Activated naive CD4-positive, alpha-beta T cell treated with anti-CD3 and anti-CD28 coated beads, Interleukin-2, amount 10 ng/mL, durations not matched to agents 7 days and 5 days (primary cell): ENCODE measurements around the gene CLEC2A.
A peak's percentile ranks its signal among the peaks of the same experiment; 100 is the strongest.
"Not testable (repeated sequence)": the region's sequence is repeated elsewhere in the genome, so short reads cannot be mapped to it uniquely, and the experiment has no call there.

Experiments
- CTCF ChIA-PET: fragments of 350-600 bp; sonication (Branson Sonifier 250); formaldehyde crosslinking; loops from one replicate; lab custom pipeline; 2021; ENCODE audit warnings: antibody characterized with exemption; lab: Charles Lee
- DNase-seq: peaks from one replicate; pipeline ENCODE4 v3.0.0-alpha.2; 2020
- H3K27ac Mint-ChIP-seq: one replicate; pipeline ENCODE4 v1.8.0; 2021; ENCODE audit warnings: mild to moderate bottlenecking, moderate library complexity, mixed read lengths
- H3K27me3 Mint-ChIP-seq: one replicate; pipeline ENCODE4 v1.8.0; 2021; ENCODE audit warnings: mild to moderate bottlenecking, mixed read lengths
- H3K36me3 Mint-ChIP-seq: one replicate; pipeline ENCODE4 v1.8.0; 2021; ENCODE audit warnings: mixed read lengths
- H3K4me1 Mint-ChIP-seq: one replicate; pipeline ENCODE4 v1.8.0; 2021; ENCODE audit warnings: mixed read lengths
- H3K4me3 Mint-ChIP-seq: one replicate; pipeline ENCODE4 v1.8.0; 2021; ENCODE audit warnings: mild to moderate bottlenecking, moderate library complexity, mixed read lengths
- H3K9me3 Mint-ChIP-seq: one replicate; pipeline ENCODE4 v1.8.0; 2021; ENCODE audit warnings: mixed read lengths

The CLEC2A gene

DNA sequence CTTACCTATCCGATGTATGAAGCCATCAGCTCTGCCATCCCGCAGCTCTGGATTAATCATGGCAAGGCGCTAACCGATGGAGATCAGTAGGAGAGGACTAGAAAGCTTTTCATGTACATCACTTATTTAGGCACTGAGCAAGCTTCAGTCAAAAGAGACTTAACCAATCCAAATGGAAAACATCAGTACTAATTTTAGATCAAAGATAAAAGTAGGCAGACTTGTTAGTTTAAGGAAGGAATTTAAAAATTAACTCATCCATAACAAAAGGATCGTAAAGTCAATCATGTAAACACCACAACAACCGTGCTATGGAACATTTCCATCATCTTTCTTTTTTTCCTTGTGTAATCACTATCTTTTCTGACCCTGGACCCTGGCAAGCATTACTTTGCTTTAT is at the start of gene CLEC2A:
Gene CLEC2A, minus strand, starts transcription at position 101 of the 400 bp plus-strand sequence. Its CDS starts 41 bp downstream, at position 60.
- Mint-ChIP-seq H3K27ac (no peak within 1 kb of the TSS), H3K9me3 (no peaks in the 10 kb centered on the region), H3K36me3 (no peaks in the 10 kb centered on the region), H3K4me3 (no peak within 1 kb of the TSS), H3K4me1 (peaks cover 2% of the 10 kb centered on the region), H3K27me3 (peaks cover 12% of the 10 kb centered on the region)
- DNase-seq: no peak
- CTCF ChIA-PET: interaction anchor here (1.3 kb wide), 1 partner anchor 13 kb away, joined by 3 read pairs; no protein-coding TSS in a partner anchor

GRCh38 chr12:9980126-9980525 is 48.0 kb upstream of the CLEC2A start:
- CTCF ChIA-PET: no interaction called here
- Mint-ChIP-seq H3K4me3 (no peak overlapping the region), H3K9me3 (peaks cover 11% of the 10 kb centered on the region), H3K4me1 (no peaks in the 10 kb centered on the region), H3K36me3 (peaks cover 2% of the 10 kb centered on the region), H3K27me3 (peaks cover 22% of the 10 kb centered on the region), H3K27ac (no peak overlapping the region)
- no peak for DNase-seq

DNA sequence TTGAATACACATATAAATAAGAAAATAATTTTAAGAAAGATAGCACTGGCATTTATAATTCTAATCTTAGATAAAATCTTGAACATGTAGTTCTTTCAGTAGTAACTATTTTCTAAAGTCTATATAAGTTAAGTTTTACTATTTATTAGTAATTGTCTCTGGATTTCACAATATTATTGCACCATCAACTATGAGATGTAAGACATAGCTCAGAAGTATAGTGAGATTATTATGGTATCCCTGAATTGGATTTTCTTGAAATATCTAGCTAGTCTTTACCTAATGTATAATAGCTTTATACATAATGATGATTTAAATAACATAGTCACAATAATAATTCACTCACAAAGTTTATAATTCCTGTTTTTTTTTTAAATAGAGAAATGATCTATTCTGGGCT is 45.7 kb upstream of the CLEC2A start:
- Mint-ChIP-seq H3K27ac (no peak overlapping the region), H3K36me3 (peaks cover 3% of the 10 kb centered on the region), H3K4me3 (no peak overlapping the region), H3K27me3 (peaks cover 36% of the 10 kb centered on the region), H3K4me1 (no peaks in the 10 kb centered on the region), H3K9me3 (peaks cover 14% of the 10 kb centered on the region)
- DNase-seq: no peak
- CTCF ChIA-PET: interaction anchor here (0.7 kb wide), 1 partner anchor 13 kb away, joined by 4 read pairs; no protein-coding TSS in a partner anchor

DNA sequence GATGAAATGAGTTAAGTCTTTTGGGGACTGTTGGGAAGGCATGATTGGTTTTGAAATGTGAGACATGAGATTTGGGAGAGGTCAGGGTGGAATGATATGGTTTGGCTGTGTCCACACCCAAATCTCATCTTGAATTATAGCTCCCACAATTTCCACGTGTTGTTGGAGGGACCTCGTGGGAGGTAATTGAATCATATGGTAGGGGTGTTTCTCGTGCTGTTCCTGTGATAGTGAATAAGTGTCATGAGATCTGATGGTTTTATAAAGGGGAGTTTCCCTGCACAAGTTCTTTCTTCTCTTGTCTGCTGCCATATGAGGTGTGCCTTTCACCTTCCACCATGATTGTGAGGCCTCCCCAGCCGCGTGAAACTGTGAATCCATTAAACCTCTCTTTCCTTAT is 44.5 kb upstream of the CLEC2A start:
- H3K4me1 Mint-ChIP-seq, H3K4me3 Mint-ChIP-seq, CTCF ChIA-PET, DNase-seq, H3K27ac Mint-ChIP-seq, H3K36me3 Mint-ChIP-seq: not testable (repeated sequence)
- Mint-ChIP-seq H3K27me3 (peaks cover 40% of the 10 kb centered on the region), H3K9me3 (peaks cover 14% of the 10 kb centered on the region)

GRCh38 chr12:9975614-9976013 is 43.4 kb upstream of the CLEC2A start:
- CTCF ChIA-PET: interaction anchor here (0.5 kb wide), 1 partner anchor 183 kb away, joined by 4 read pairs; no protein-coding TSS in a partner anchor
- DNase-seq: no peak
- Mint-ChIP-seq H3K27me3 (peaks cover 40% of the 10 kb centered on the region), H3K4me1 (no peaks in the 10 kb centered on the region), H3K27ac (no peak overlapping the region), H3K9me3 (peaks cover 14% of the 10 kb centered on the region), H3K4me3 (no peak overlapping the region), H3K36me3 (peaks cover 3% of the 10 kb centered on the region)

DNA sequence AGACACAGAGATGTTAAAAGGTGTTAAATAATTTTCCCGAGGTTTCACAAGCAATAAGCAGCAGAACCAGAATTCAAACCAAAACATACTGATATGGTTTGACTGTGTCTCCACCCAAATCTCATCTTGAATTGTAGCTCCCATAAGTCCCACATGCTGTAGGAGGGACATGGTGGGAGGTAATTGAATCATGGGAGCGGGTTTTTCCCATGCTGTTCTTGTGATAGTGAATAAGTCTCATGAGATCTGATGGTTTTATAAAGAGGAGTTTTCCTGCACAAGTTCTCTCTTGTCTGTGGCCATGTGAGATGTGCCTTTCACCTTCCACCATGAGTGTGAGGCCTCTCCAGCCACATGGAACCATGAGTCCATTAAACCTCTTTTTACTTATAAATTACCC is 42.6 kb upstream of the CLEC2A start:
- H3K4me1 Mint-ChIP-seq, DNase-seq, H3K27ac Mint-ChIP-seq, CTCF ChIA-PET, H3K4me3 Mint-ChIP-seq, H3K36me3 Mint-ChIP-seq: not testable (repeated sequence)
- peaks cover 14% of the 10 kb centered on the region for H3K9me3 Mint-ChIP-seq
- peaks cover 35% of the 10 kb centered on the region for H3K27me3 Mint-ChIP-seq

GRCh38 chr12:9973949-9974348 is 41.8 kb upstream of the CLEC2A start:
- H3K9me3 Mint-ChIP-seq: peaks cover 14% of the 10 kb centered on the region
- H3K4me1 Mint-ChIP-seq: no peaks in the 10 kb centered on the region
- DNase-seq: no peak
- H3K27me3 Mint-ChIP-seq: peaks cover 35% of the 10 kb centered on the region
- H3K36me3 Mint-ChIP-seq: peaks cover 3% of the 10 kb centered on the region
- no peak overlapping the region for H3K27ac Mint-ChIP-seq
- CTCF ChIA-PET: no interaction called here
- no peak overlapping the region for H3K4me3 Mint-ChIP-seq

DNA sequence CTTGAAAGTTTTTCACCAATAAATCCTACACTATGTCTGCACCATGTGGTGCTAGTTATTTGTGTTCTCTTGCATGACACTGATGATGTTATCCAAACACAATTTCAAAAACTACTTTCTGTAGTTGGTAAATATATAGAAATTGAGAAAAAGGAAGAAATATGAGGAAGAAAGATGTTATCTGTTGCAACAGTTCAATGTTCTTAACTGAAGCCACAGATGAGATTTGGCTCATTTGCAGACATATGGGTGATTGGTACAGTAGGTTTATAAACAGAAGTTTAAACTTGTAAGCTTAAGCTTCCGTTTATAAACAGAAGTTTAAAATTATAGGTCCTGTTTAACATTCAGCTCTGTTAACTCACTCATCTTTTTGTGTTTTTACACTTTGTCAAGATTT is 39.0 kb upstream of the CLEC2A start, which contains the start of gene CLEC12A:
Gene CLEC12A, plus strand, starts transcription at position 229 of the 400 bp plus-strand sequence. CDS start 188 bp downstream, outside the sequence.
- Mint-ChIP-seq H3K27me3 (peaks cover 29% of the 10 kb centered on the region), H3K4me3 (no peak within 1 kb of the TSS), H3K27ac (no peak within 1 kb of the TSS), H3K9me3 (peaks cover 8% of the 10 kb centered on the region), H3K4me1 (no peaks in the 10 kb centered on the region), H3K36me3 (peaks cover 3% of the 10 kb centered on the region)
- CTCF ChIA-PET: no interaction called here
- DNase-seq: no peak

DNA sequence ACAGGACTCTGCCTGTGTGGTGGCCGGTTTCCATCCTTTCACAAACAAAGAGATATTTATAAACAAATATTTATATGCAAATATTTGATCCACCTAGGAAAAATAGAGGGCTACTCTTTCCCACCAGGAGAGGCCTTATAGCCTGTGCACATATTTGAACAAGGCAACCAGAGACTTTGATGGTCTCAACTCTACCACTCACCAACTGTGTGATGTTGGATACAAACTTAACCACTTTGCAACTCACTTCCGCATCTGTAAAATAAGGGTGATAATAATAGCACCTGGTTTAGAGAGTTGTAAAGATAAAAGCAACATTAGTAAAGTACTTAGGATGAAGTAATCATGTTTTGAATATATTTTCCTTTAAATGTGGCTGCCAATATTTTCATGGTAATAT is 37.5 kb upstream of the CLEC2A start:
- CTCF ChIA-PET: no interaction called here
- DNase-seq: no peak
- Mint-ChIP-seq H3K4me3 (no peak overlapping the region), H3K36me3 (no peaks in the 10 kb centered on the region), H3K4me1 (no peaks in the 10 kb centered on the region), H3K9me3 (no peaks in the 10 kb centered on the region), H3K27ac (no peak overlapping the region), H3K27me3 (peaks cover 19% of the 10 kb centered on the region)

GRCh38 chr12:9961901-9962300 is 29.7 kb upstream of the CLEC2A start:
- no peaks in the 10 kb centered on the region for H3K9me3 Mint-ChIP-seq
- CTCF ChIA-PET: no interaction called here
- no peak overlapping the region for H3K4me3 Mint-ChIP-seq
- no peaks in the 10 kb centered on the region for H3K36me3 Mint-ChIP-seq
- H3K27me3 Mint-ChIP-seq: peaks cover 3% of the 10 kb centered on the region
- no peak for DNase-seq
- H3K27ac Mint-ChIP-seq: no peak overlapping the region
- peaks cover 36% of the 10 kb centered on the region for H3K4me1 Mint-ChIP-seq

DNA sequence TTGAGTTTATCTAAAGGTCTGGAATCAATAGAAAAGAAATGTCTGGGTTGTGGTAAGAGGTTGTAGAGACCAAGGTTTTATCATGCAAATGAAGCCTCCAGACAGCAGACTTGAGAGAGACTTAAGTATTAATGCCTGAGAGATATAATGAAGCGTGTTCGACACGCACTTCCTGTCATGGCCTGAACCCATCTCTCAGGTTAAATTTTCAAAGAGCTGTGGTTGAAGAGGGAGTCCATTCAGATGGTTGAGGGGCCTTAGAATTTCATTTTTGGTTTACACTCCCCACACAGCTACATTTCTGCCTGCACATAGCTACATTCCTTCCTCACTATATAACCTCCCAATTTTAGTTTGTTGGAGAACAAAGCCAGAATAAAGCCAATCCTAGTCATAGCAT is 28.9 kb upstream of the CLEC2A start:
- Mint-ChIP-seq H3K36me3 (no peaks in the 10 kb centered on the region), H3K4me1 (peaks cover 43% of the 10 kb centered on the region), H3K27ac (no peak overlapping the region), H3K27me3 (peaks cover under 1% of the 10 kb centered on the region), H3K9me3 (no peaks in the 10 kb centered on the region), H3K4me3 (no peak overlapping the region)
- DNase-seq: no peak
- CTCF ChIA-PET: no interaction called here

- H3K4me1 Mint-ChIP-seq: peaks cover 48% of the 10 kb centered on the region
- no peaks in the 10 kb centered on the region for H3K27me3 Mint-ChIP-seq
- H3K9me3 Mint-ChIP-seq: no peaks in the 10 kb centered on the region
- H3K36me3 Mint-ChIP-seq: no peaks in the 10 kb centered on the region
- DNase-seq: no peak
- H3K27ac Mint-ChIP-seq: no peak overlapping the region
- CTCF ChIA-PET: no interaction called here
- no peak overlapping the region for H3K4me3 Mint-ChIP-seq
Measured at GRCh38 chr12:9960590-9960989, 28.4 kb upstream of the CLEC2A start.

DNA sequence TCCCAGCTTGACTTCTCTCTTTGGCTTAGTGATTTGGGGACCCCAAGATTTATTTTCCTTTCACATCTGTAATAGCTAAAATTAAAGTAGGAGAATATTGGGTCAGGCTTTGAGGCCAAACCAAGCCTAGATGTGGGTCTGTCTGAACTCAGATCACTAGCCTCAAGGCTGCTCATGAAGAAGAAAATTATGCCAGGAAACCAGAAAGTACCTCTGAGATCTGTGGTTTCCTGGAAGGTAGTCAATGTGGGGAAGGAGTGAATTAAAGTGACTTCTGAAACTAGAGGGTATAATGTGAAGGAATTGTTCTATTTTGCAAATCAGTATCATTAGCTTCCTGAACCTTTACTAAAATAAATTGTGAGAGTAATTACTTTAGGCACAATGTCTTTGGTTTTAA is 25.7 kb upstream of the CLEC2A start:
- peak overlapping the region; percentile 50 for H3K27ac Mint-ChIP-seq
- no peaks in the 10 kb centered on the region for H3K9me3 Mint-ChIP-seq
- no peak for DNase-seq
- H3K36me3 Mint-ChIP-seq: no peaks in the 10 kb centered on the region
- no peak overlapping the region for H3K4me3 Mint-ChIP-seq
- CTCF ChIA-PET: interaction anchor here (1.1 kb wide), 1 partner anchor 17 kb away, joined by 3 read pairs; no protein-coding TSS in a partner anchor
- H3K27me3 Mint-ChIP-seq: no peaks in the 10 kb centered on the region
- H3K4me1 Mint-ChIP-seq: peaks cover 51% of the 10 kb centered on the region

- CTCF ChIA-PET: not testable (repeated sequence)
Measured at GRCh38 chr12:9952954-9953729, 21.0 kb upstream of the CLEC2A start.

More at GRCh38 chr12:9952954-9953729, 21.0 kb upstream of the CLEC2A start:
- H3K36me3 Mint-ChIP-seq, H3K27ac Mint-ChIP-seq, H3K27me3 Mint-ChIP-seq, DNase-seq, H3K9me3 Mint-ChIP-seq, H3K4me3 Mint-ChIP-seq: not testable (repeated sequence)
- H3K4me1 Mint-ChIP-seq: peaks cover 66% of the 10 kb centered on the region
